ENCODE results near the gene TANGO6.
"Not testable (repeated sequence)": the region's sequence is repeated elsewhere in the genome, so short reads cannot be mapped to it uniquely, and the experiment has no call there.

Gene TANGO6

DNA sequence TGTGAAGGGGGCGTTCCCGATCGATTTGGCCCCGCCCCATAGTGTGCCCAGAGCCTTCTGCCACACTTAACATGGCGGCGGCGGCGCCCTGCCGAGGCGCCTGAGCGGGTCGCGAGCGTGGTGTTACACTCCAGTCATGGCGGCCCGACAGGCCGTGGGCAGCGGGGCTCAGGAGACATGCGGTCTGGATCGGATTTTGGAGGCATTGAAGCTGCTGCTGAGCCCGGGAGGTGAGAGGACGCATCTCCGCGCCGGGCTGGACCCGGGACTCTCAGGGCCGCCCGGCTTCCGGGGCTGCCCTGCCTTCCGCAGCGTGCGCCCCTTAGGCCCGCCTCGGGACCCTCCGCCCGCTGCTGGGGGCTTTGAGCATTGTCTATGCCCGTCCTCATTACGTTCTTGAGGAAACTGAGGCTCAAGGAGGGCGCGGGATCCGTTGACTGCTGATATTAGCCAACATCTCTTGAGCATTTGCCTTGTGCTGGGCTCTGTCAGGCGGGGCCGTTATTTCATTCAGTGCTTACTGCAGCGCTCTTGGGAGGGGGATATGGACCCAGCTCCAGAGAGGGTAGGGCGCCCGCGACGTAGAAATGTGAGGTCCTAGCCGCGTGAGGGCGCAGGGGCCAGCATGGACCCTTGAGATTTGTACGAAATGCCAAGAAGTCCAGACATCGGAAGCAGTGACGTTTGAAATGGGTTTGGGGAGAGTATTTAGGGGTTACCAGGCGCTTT is at the start of gene TANGO6:
TSS of gene TANGO6 (plus strand) at position 50 of the 729 bp plus-strand sequence. CDS start at position 137, 87 bp downstream.
- in situ Hi-C loops (cut with HindIII; ENCODE audit: low pct_ligation_motif_present, low pct_unique_long_range_greater_than_20kb, low sequenced_read_pairs), result no loop called here
- peak; percentile 88 for DNase-seq

DNA sequence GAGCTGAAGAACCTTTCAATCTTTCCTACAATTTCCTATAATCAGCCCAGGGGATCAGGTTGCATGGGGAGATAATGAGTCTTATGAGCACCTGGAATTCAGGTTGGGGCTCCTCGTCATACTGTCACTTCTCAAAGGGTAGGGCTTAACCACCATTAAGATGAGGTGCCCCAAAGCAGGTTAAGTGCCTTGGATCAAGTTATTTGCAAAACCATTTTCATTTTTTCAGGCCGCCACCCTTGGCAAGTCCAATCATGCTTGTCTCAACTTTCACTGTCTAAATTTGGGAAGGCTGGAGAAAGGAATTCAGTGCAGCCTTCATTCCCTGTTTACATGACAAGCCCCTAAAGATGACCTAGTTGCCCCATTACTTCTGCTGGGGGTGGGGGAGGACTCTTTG is 44.9 kb upstream of the TANGO6 start:
- in situ Hi-C loops (cut with HindIII; ENCODE audit: low pct_ligation_motif_present, low pct_unique_long_range_greater_than_20kb, low sequenced_read_pairs), result no loop called here
- DNase-seq, result no peak

DNA sequence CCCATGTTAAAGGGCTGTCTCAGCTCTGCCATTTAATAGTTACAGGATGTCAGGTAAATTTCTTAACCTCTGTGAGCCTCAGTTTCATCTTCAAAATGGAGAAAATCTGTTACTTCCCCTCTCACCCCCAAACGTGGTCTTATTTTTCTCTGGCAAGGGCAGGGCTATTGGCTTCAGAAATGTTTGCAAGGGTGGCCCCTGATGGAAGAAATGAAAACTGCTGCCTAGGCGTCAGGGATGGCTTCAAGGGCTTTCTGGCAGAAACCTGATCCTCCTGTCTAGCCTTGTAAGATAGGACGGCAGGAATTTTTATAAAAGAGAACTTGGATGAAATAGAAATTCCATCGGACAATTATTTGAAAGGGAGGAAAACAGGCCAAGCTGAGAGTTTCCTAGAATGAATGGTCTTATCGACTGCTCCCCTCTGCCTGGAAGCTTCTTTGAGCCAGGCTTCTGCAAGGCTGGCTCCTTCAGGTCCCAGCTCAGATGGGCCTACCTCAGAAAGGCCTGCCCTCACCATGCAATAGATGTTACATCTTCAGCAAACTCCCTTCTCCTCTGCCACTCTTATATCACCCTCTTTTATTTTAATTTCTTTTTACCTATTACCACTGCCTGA is 43.0 kb upstream of the TANGO6 start:
- in situ Hi-C loops (cut with HindIII; ENCODE audit: low pct_ligation_motif_present, low pct_unique_long_range_greater_than_20kb, low sequenced_read_pairs), result no loop called here
- DNase-seq, result peak; percentile 84

DNA sequence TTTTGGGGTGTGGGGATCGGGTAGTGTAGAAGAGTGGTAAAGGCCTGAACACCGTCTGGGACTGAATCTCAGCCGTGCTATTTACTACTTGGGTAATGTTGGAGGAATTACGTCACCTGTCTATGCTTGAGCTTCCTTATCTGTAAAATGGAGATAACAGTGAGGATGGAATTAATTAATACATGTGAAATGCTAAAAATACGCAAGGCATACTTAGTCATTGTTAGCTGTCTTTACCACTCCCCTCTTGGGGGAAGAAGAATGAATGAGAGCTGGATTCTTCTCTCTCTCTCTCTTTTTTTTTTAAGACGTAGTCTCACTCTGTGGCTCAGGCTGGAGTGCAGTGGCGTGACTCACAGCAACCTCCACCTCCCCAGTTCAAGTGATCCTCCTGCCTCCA is 41.1 kb upstream of the TANGO6 start:
- in situ Hi-C loops (cut with HindIII; ENCODE audit: low pct_ligation_motif_present, low pct_unique_long_range_greater_than_20kb, low sequenced_read_pairs), result no loop called here
- DNase-seq, result no peak

DNA sequence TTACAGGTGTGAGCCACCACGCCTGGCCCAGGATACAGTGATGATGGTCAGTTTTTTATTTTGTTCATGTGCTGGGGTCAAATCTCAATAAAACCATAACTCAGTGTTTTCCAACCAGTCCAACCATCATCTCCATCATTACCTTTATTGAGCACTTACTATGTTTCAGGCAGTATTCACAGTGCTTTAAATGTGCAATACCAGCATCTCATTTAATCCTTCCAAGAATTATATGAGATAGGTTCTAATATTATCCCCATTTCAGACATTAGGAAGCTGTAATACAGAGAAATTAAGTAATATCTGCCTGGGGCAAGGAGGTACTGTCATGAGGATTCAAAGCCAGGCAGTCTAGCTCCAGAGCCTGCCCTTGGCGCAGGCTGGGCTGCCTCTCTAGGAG is 36.9 kb upstream of the TANGO6 start:
- no peak for DNase-seq
- in situ Hi-C loops (cut with HindIII; ENCODE audit: low pct_ligation_motif_present, low pct_unique_long_range_greater_than_20kb, low sequenced_read_pairs), result no loop called here

DNA sequence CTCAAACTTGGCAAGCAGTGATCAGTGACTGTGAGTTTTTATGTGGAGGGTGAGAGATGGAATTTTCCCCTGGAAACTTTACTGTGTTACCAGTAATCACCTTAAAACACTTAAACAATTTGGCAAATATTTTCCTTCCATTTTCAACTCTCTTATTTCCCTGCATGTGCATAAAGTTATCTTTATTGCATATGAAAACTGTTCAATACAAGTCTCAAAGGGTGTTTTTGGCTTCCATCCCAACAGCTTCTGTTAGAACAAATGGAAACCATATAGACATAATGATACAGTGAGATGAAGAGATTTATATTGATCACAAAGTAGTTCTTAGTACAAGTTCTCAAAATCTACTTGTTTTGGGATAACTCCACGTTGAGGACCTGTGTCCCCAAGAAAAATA is 36.4 kb upstream of the TANGO6 start:
- in situ Hi-C loops (cut with HindIII; ENCODE audit: low pct_ligation_motif_present, low pct_unique_long_range_greater_than_20kb, low sequenced_read_pairs), result no loop called here
- no peak for DNase-seq

DNA sequence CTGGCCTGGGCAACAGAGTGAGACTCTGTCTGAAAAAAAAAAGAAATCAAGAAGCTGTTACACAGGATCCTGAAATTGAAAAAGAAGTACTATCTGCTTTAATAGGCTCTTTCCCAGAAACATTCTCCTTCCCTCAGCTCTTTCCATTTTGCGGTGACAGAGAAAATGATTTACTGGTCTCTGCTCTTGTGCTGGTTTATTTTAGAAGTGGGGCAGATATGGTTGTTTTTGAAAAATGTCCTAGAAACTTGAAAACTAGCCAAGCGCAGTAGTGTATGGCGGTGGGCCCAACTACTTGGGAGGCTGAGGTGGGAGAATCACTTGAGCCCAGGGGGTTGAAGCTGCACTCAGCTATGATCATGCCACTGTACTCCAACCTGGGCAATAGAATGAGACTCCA is 28.8 kb upstream of the TANGO6 start:
- in situ Hi-C loops (cut with HindIII; ENCODE audit: low pct_ligation_motif_present, low pct_unique_long_range_greater_than_20kb, low sequenced_read_pairs), result no loop called here
- DNase-seq, result no peak

DNA sequence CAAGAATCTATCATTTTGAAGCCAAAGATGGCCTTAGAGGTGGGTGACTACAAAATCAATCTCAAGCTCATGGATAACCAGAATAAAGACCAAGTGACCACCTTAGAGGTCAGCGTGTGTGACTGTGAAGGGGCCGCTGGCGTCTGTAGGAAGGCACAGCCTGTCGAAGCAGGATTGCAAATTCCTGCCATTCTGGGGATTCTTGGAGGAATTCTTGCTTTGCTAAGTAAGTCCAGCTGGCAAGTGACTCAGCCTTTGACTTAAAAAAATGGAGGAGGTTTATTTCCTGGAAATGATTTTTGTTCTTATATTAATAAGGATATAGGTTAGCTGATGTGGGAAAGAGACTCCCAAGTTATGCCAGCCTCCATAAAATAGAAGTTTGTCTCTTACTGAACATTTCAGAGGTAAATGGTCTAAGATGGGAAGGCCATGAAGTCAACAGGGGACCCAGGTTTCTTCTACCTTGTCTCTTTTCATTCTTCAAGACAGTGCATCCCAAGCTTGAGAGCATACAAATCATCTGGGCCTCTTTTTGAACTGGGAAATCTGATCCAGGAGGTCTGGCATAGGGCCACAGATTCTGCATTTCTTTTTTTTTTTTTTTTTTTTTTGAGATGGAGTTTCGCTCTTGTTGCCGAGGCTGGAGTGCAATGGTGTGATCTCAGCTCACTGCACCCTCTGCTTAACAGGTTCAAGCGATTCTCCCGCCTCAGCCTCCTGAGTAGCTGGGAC is 19.8 kb upstream of the TANGO6 start:
- peak; percentile 87 for DNase-seq
- in situ Hi-C loops (cut with HindIII; ENCODE audit: low pct_ligation_motif_present, low pct_unique_long_range_greater_than_20kb, low sequenced_read_pairs), result no loop called here

DNA sequence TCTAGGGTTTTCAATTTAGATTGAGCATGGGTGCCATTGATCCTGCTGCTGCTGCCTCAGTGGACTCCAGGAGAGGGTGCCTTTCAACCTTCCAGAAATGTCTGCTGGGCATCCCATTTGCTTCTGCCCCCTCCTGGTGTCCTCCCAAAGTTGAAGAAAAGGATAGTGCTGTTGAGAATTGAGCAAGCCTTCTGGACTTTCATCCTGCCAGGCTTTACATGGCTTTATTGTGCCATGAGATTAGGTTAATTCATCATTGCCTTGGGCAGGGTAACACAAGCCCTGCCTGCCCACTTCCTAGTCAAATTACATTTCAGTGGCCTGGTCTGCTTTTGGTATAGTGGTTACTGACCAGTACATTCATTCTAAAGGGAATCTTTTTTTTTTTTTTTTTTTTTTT is 17.9 kb upstream of the TANGO6 start:
- DNase-seq, result no peak
- in situ Hi-C loops (cut with HindIII; ENCODE audit: low pct_ligation_motif_present, low pct_unique_long_range_greater_than_20kb, low sequenced_read_pairs), result no loop called here

DNA sequence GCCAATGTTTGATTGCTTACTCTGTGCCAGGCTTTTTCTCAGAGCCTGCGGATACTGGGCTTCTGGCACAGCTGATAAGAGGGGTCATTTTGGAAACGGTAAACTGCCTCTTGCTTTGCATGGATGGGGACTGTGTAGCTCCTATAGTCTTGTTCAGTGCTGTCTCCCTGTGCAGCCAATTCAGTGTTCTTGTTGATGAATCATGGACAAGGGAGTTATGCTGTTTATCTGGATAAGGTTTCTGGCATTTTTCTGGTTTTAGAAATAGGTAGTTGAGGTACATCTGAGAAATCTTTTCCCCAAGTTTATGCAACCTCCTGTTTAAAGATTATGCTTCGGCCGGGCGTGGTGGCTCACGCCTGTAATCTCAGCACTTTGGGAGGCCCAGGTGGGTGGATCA is 16.7 kb upstream of the TANGO6 start:
- no peak for DNase-seq
- in situ Hi-C loops (cut with HindIII; ENCODE audit: low pct_ligation_motif_present, low pct_unique_long_range_greater_than_20kb, low sequenced_read_pairs), result no loop called here

DNA sequence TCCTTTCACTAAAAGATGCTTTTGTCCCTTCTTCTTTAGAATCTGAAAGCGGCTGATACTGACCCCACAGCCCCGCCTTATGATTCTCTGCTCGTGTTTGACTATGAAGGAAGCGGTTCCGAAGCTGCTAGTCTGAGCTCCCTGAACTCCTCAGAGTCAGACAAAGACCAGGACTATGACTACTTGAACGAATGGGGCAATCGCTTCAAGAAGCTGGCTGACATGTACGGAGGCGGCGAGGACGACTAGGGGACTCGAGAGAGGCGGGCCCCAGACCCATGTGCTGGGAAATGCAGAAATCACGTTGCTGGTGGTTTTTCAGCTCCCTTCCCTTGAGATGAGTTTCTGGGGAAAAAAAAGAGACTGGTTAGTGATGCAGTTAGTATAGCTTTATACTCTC is 10.1 kb upstream of the TANGO6 start:
- in situ Hi-C loops (cut with HindIII; ENCODE audit: low pct_ligation_motif_present, low pct_unique_long_range_greater_than_20kb, low sequenced_read_pairs), result no loop called here
- DNase-seq, result no peak

DNA sequence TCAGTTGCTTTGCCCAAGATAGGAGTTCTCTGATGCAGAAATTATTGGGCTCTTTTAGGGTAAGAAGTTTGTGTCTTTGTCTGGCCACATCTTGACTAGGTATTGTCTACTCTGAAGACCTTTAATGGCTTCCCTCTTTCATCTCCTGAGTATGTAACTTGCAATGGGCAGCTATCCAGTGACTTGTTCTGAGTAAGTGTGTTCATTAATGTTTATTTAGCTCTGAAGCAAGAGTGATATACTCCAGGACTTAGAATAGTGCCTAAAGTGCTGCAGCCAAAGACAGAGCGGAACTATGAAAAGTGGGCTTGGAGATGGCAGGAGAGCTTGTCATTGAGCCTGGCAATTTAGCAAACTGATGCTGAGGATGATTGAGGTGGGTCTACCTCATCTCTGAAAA is 8.8 kb upstream of the TANGO6 start:
- no peak for DNase-seq
- in situ Hi-C loops (cut with HindIII; ENCODE audit: low pct_ligation_motif_present, low pct_unique_long_range_greater_than_20kb, low sequenced_read_pairs), result no loop called here

DNA sequence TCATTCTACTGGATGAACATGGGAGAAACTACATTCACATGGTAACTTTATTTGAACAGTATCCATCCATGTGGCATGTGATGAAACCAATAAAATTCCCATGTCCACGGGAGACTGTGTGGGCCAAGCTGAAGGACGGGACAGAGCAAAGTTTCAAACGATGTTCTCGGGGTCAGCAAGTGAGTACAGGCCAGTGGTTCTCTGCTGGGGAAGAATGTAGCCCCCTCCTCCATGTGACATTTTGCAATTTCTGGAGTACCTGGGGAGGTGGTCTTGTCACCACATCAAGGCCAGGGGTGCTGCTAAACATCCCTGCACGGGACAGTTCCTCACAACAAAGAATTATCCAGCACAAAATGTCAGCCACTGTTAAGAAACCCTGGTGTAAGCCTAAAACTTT is 7.4 kb upstream of the TANGO6 start:
- in situ Hi-C loops (cut with HindIII; ENCODE audit: low pct_ligation_motif_present, low pct_unique_long_range_greater_than_20kb, low sequenced_read_pairs), result no loop called here
- no peak for DNase-seq

DNA sequence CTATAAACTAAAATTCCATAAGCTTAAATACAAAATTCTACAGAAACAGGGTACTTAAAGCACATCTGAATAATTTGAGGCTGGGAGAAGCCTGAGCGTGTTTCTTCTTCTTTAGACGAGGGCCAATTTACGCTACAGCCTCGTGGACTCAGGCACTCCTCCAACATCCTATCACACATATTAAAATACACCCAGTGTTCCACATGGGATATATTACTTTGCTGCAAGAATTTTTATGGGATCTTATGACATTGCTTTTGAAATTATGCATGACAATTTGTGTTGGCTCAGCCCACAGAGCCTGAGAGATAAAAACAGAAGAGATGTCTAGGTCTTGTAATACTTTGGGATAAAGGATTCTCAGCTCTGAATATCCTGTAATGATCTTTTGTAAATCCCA is 3.5 kb upstream of the TANGO6 start:
- no peak for DNase-seq
- in situ Hi-C loops (cut with HindIII; ENCODE audit: low pct_ligation_motif_present, low pct_unique_long_range_greater_than_20kb, low sequenced_read_pairs), result no loop called here

DNA sequence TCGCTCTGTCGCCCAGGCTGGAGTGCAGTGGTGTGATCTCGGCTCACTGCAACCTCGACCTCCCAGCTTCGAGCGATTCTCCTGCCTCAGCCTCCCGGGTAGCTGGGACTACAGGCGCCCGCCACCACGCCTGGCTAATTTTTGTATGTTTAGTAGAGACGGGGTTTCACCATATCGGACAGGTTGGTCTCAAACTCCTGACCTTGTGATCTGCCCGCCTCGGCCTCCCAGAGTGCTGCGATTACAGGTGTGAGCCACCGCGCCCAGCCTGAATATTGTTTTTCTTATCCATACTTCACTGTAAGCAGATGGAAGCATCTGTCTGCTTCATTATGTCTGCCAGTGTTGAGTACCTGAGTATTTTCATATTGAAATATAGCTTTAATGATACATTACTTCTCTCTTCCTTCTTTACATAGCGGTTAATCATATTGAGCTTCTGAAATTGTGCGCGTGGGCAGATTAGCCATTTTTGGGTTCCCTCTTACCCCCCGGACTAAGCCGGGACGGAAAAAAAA is 308 bp upstream of the TANGO6 start:
- in situ Hi-C loops (cut with HindIII; ENCODE audit: low pct_ligation_motif_present, low pct_unique_long_range_greater_than_20kb, low sequenced_read_pairs); DNase-seq: not testable (repeated sequence)

DNA sequence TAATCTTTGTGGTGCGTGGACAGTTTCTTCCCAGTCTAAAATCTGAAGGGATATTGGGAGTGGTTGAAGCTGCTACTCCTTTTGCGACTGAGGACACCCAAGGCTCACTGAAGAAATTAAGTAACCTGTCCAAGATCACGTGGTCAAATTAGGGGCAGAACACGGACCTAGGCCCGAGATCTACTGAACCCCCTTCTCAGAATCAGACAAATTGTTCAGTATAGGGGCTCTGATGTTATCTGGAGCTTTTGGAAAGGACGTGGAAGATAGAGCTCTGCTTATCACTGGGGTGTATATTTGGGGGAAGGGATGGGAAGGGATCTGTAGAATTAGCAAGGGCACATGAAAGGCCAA is 857 bp downstream of the TANGO6 start:
- DNase-seq, result no peak

DNA sequence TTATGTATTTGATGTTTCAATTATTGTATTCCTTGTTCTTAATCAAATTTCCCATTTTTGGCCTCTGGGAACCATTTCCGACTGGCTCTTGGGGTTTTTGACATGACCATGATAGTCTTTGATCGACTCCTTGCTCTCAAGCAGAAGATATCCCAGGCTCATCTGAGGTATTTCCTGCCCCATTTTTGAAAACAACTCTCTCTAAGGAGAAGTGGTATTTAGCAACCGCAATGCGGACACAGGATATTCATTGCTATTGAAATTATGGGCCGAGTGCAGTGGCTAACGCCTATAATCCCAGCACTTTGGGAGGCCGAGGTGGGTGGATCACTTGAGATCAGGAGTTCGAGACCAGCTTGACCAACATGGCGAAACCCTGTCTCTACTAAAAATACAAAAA is 5.5 kb downstream of the TANGO6 start:
- in situ Hi-C loops (cut with HindIII; ENCODE audit: low pct_ligation_motif_present, low pct_unique_long_range_greater_than_20kb, low sequenced_read_pairs), result no loop called here

More for the DNA sequence above, 857 bp downstream of the TANGO6 start:
- in situ Hi-C loops (cut with HindIII; ENCODE audit: low pct_ligation_motif_present, low pct_unique_long_range_greater_than_20kb, low sequenced_read_pairs), result no loop called here

DNA sequence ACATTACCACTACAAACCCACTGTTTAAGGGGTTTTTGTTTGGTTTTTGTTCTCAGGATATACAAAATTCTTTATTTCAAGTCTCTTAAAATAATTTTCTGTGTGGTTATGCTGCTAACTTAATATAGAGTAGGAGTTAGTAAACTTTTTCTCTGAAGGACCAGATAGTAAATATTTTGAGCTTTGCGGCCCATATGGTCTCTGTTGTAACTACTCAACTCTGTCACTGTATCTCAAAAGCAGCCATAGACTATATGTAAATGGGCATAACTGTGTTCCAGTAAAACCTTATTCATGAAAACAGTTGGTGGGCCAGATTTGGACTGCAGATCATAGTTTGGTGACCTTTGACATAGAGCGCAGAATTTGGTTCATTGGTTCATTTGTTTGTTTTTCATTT is 7.2 kb downstream of the TANGO6 start:
- no peak for DNase-seq

More for the DNA sequence above, 5.5 kb downstream of the TANGO6 start:
- no peak for DNase-seq

DNA sequence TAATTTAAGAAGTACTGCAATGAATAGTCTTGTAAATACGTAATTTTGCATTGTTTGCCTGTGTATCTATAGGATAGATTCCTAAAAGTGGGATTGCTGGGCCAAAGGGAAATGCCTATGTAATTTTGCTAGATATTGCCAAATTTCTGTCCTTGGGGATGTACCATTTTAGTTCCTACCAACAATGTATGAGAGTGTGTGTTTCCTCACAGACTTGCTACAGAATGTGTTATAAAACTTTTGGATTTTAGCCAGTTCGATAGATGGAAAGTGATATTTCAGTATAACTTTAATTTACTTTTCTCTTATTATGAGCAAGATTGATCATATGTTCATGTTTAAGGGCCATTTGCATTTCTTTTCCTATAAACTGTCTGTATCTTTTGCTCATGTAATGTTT is 8.3 kb downstream of the TANGO6 start:
- DNase-seq, result no peak
- in situ Hi-C loops (cut with HindIII; ENCODE audit: low pct_ligation_motif_present, low pct_unique_long_range_greater_than_20kb, low sequenced_read_pairs), result no loop called here

More for the DNA sequence above, 7.2 kb downstream of the TANGO6 start:
- in situ Hi-C loops (cut with HindIII; ENCODE audit: low pct_ligation_motif_present, low pct_unique_long_range_greater_than_20kb, low sequenced_read_pairs), result no loop called here

DNA sequence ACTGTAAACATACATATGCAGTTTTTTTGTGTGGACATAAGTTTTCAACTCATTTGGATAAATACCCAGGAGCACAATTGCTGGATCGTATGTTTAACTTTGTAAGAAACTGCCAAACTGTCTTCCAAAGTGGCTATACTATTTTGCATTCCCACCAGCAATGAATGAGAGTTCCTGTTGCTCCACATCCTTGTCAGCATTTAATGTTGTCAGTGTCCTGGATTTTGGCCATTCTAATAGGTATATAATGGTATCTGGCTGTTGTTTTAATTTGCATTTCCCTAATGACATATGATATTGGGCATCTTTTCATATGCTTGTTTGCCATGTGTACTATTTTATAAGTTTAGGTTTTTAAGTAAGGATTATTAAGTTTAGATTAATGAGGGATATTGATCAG is 14.1 kb downstream of the TANGO6 start:
- in situ Hi-C loops (cut with HindIII; ENCODE audit: low pct_ligation_motif_present, low pct_unique_long_range_greater_than_20kb, low sequenced_read_pairs), result no loop called here
- no peak for DNase-seq

All from ACHN (cell line).